GM19240 (cell line): ENCODE results near the gene PARD3B.
"Not testable (repeated sequence)": the region's sequence is repeated elsewhere in the genome, so short reads cannot be mapped to it uniquely, and the experiment has no call there.

Experiments used
- DNase-seq: peaks from one replicate; pipeline ENCODE4 v3.0.0; 2011; ENCODE audit warnings: low spot score; ENCODE audit not compliant: insufficient read length

PARD3B gene

GRCh38 chr2:205456682-205457081 lies 911.4 kb downstream of the PARD3B start:
- no peak for DNase-seq

- no peak for DNase-seq
Measured at GRCh38 chr2:205460217-205460616, 914.9 kb downstream of the PARD3B start.

DNA sequence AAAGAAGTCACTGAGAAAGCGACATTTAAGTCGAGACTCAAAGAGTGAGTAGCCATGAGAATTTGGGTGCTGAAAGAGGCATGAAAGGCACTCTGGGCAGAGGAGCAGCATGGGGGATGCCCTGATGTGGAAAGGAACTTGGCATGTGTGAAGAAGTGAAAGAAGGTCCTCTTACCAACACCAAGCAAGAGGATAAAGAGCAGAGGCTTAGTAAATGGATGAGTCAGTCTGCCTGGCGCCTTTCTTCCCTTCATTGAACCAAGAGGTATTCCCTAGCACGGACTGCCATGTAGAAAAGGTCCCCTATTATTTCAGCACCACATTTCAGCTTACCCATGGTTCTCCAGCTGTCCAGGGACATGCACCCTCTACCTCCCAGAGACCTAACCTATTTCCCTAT lies 915.9 kb downstream of the PARD3B start:
- no peak for DNase-seq

DNA sequence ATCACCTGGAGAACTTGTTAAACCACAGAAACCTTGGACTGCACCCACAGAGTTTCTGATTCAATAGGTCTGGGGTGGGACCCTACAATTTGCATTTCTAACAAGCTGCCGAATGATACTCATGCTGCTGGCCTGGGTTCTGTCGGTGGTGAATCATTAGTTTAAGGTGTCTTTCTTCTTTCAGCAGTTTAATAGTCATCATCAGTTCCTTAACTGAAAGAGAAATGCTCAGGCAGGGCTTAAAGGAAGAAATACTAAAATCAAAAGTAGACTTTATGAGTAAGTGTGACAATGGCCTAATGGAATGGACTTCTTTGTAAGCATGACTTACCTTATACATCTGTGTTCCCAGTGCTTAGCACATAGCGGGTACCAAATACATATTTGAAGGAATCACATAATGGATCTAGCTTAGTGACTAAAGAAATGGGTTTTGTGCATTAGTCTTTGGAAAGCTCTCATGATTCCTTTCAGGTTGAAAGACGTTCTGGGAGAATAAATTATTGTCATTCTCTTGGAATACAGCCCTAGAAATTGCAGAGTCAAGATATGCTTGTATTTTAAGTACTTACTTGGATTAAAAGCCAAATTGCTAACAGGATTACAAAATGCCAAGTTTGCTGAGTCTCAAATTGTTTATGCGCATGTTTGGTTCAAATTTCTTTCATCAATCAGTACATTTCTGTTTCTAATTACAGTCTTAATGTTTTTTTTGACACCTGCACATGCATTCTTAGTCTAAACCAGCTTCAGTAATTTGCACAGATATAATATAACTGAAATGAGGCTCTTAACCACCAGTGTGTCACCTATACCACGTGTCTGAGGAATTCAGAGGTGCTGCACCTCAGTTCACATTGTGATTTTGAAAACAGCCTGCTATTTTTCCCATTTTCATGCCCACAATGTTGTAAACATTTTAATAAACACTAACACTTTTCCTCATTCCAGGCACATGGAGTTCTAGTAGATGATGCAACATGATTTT lies 916.7 kb downstream of the PARD3B start:
- DNase-seq = no peak

DNA sequence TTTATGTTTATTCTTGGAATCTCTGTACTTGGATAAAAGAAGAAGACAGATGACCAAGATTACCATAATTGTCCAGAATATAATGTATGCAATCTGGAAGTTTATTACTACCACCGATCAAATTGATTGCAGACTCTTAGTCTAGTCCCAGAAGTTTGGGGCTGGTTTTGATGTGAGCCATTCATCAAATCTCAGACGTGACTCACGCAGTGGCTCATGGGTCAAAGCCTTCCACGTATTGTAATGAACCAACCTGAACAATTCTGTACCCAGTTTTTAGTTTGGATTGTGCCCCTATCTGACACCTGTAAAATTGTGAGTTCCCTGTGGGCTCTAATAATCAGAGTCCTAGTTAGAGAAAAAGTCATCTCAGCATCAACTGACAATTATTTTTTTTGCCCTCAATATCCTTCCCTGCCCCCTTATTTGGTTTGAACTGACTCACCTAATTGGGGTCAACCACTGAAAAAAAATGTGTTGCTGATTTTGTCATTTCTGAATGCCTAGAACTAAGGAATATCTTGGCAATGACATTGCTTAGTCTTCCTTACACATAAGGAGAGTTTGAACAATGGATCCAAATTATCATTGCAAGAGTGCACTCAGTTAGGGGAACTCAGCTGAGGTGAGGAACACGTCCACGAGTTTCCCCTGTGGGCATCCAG lies 917.5 kb downstream of the PARD3B start:
- DNase-seq = no peak

- no peak for DNase-seq
Measured at GRCh38 chr2:205463466-205464025, 918.3 kb downstream of the PARD3B start.

DNA sequence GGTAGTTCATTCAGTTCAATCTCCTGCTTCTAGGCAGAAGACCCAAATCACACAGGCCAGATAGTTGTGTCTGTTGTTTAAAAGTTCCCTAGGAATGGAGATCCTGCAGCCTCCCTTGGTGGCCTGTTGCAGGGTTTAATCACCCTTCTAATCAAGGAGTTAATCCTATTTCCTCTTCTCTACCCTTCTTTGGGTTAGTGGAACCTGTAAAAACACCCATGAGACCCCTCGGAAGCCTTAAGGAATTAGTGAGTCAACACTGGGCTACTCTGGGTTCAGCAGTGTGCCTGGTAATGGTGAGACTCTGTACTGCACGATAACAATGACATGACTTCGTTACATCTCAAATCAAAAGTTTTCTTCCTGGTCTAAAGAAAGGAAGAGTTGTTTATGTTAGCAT lies 919.4 kb downstream of the PARD3B start:
- no peak for DNase-seq

- no peak for DNase-seq
Measured at GRCh38 chr2:205465791-205466190, 920.5 kb downstream of the PARD3B start.

- no peak for DNase-seq
Measured at GRCh38 chr2:205471776-205472175, 926.5 kb downstream of the PARD3B start.

GRCh38 chr2:205473791-205474190 lies 928.5 kb downstream of the PARD3B start:
- no peak for DNase-seq

DNA sequence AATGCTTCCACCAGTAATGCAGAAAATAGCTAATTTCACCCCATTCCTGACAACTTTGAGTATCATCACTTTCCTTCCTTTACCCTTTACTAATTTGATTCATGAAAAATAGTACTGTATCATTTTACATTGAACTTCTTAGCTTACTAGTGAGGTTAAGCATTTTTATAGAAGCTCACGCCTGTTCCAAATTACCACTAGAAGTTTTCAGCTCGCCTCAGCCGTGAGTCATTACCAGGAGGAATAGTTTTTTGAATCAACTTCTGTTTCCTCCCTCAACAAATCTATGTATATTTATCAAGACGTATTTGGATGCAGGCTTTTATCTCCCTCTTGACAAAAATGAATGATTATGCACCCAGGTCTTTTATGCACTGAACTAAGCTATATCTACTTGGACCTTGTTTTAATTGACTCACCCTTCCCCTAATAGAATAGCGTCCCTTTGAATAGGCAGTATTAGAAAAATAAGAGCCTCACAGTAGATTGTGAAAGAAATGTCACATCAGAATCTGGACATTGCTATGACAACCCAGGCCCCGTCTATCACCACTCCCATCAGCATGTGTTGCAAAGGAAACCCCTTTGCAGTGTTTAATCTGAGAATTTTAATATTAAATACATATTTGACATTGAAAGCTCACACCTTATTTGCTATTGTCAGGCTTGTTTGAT lies 929.6 kb downstream of the PARD3B start:
- no peak for DNase-seq

- no peak for DNase-seq
Measured at GRCh38 chr2:205475416-205475768, 930.1 kb downstream of the PARD3B start.

DNA sequence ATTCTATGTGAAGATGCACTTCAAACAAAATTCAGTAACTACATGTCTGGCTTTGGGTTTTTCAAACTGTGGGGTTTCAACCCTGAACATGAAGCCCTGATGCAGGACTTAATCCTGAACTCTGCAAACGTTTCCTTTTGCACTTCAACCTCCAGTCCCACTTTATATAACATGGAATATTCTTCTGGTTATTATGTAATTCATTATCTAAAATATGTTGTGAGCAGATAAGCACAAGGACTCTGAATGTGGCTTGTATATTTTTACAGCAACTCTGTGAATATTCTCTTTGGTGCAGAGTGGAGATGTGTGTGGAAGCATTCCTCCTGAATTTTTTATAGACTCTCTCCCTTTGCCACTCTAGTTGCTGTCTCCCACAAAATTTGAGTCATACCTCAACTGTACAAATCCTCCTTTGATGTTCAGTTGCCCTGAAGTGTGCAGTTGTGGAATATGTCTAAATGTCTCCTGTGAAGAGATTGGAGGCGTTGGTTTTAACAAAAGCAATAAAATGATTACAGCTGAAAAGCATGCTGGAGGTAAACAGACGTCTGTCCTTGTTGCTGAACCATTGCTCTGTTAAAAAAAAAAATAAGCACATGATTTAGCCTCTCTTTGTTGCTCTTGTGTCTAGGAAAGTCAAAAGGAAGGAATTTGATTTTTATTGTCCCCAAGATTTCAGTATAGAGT lies 931.9 kb downstream of the PARD3B start:
- no peak for DNase-seq

GRCh38 chr2:205481861-205482260 lies 936.6 kb downstream of the PARD3B start:
- no peak for DNase-seq

GRCh38 chr2:205482399-205483081 lies 937.3 kb downstream of the PARD3B start:
- no peak for DNase-seq

DNA sequence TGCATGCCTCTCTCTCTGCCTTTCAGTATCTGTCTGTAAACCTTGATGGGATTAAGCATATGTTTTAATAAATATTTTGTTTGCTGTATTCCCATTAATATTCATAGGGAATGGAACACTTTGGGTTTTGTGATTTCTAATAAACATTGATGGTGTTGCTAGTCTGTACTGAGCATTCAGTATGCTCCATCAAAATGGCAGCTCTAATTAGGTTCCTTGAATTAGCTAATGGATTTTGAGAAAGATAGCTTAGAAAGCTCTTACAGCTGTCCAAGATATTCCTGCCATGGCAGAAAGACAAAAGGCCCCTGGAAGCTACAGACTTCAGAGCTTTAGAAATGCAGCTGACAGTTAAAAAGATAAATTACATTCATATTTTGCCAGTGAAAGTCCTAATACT lies 937.8 kb downstream of the PARD3B start:
- no peak for DNase-seq

DNA sequence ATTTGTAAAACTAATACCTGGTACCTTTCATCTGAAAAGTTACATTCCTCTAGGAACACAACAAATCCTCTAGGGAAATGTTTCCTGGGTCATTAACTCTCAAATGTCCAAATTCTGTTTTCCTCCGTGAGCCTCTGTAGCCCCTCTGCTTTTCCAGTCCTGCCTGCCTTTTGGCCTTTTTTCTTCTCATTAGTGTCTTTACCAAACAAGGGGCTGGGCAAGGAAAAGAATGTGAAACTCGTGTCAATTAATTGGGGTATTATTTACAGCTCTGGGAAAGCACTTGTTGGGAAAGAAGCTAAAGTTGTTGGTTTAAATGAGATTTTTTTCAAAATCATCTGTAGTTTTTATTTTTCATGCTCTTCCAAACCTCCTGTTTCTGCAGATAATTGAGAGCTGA lies 938.9 kb downstream of the PARD3B start:
- DNase-seq = no peak

- DNase-seq = no peak
Measured at GRCh38 chr2:205484764-205485163, 939.5 kb downstream of the PARD3B start.

GRCh38 chr2:205493528-205493927 lies 948.3 kb downstream of the PARD3B start:
- not testable (repeated sequence) for DNase-seq

- no peak for DNase-seq
Measured at GRCh38 chr2:205494537-205495235, 949.4 kb downstream of the PARD3B start.
